Stimulated activated CD4-positive, alpha-beta T cell treated with anti-CD3 and anti-CD28 coated beads, Interleukin-12 subunit alpha, Interleukin-12 subunit beta, amount 100 ng/mL, for 48 hours (primary cell): ENCODE results near the gene SDK1.
"Not testable (repeated sequence)": the region's sequence is repeated elsewhere in the genome, so short reads cannot be mapped to it uniquely, and the experiment has no call there.

Experiments
- DNase-seq, 3 donors: peaks; one replicate each; pipeline ENCODE4 v3.0.0-alpha.2; 2020; ENCODE audit warnings: low read depth in 2 of 3, low spot score in 1 of 3

Gene SDK1

DNA sequence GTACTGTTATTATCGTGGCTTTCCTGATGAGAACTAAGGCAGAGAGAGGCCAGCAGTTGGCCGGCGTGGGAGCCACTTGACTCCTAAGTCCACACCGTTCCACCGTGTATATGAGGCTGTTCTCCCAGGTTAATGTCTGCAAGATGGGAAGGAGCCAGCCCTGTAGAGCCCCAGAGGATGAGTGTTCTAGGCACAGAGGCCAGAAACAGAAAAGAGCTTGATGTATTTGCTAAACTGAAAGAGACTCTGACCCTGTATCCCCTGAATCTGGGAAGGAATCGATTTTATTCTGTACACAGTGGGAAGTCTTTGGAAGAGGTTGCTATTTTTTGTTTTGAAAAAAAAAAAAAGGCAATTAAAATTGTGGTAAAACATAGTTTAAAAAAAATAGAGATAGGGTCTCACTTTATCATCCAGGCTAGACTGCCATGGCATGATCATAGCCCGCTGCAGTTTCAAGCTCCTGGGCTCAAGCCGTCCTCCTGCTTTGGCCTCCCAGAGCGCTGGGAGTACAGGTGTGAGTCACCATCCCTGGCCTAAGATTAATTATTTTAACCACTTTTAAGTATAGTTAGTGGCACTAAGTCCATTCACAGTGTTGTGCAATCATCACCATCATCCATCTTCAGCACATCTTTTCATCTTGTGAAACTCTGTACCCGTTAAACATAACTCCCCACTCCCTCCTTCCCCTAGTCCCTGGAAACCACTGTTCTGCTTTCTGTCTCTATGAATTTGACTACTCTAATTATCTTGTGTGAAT lies 348.8 kb downstream of the SDK1 start:
- no peak for DNase-seq

DNA sequence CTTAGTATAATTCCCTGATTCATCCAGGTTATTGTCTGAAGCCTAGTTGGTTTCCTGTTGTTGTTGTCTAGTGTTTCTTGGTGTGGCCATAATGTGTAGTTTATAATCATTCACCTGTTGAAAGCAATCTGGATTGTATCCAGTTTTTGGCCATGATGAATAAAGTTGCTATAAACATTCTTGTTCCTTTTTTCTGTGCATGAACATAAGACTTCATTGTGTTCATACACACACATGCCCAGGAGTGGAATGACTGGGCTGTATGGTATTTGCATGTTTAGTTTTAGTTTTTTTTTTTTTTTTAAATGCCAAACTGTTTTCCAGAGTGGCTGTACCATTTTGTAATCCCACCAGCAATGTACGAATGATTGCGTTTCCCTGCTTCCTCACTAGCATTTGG lies 349.8 kb downstream of the SDK1 start:
- no peak for DNase-seq

DNA sequence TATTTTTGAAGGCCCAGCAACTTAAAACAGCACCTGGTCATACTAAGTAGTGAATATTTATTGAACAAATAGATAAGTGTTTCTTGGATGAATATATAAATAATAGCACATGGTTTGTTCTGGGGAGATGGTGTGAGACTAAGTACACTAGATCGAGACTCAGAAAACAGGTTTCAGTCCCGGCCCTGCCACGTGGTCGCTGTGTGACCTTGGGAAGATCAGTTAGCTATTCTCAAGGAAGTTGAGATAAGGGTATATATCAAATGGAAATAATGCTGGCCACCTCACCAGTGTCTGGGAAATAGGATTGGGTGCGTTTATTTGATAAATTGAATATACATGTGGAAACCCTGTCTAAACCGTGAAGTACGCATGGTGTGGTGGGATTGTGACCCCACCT lies 354.6 kb downstream of the SDK1 start:
- no peak for DNase-seq

DNA sequence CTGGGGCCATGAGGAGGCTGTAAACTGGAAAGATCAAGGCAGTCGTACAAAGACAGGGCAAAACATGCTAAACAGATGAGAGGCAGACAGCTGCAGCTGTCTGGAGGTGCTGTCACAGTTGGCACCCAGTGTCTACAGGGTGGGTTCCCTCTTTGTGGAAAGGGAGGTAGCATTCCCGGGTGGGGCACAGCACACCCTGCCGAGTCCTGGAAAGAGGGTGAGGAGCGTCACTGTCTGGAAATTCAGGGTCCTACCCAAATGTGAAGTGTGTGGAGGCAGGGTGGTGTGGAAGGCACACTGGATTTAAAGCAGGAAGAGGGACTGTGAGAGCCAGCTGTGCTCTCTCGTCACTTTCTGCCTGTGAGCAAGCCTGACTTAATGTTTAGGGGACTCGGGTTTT lies 356.2 kb downstream of the SDK1 start:
- DNase-seq, result no peak

DNA sequence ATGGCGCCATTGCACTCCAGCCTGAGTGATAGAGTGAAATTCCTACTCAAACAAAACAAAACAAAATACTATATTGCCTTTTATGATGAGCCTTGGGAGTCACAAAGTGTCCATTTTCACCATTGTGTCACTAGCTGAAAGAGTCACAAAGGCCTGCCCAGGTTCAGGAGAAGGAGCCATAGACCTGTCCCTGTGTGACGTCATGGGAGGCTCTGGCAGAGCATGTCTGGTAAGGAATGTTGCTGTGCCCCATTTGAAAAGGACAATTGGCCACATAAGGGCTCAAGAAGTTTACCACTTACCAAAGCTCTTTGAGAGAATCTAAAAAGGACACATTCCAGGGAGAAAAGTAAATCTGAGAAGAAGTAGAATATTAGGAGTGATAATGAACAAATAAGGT lies 367.7 kb downstream of the SDK1 start:
- DNase-seq, result no peak

DNA sequence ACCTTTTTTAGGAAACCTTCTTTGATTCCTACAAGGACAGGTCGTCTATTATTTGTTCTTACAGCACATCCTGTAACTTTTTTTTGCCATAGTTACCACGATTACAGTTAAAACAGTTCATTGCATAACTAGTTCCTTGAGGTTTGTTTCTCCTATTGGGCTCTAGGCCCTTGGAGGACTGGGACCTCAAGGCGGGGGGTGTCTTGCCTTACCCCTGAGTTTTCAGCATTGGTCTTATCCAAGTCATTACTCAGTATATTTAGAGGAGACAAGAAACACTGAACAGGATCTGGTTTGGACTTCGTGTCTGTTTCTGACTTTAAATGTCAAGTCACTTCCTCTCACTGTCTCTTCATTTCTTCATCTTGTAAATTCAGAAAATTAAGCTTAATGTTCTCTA lies 369.8 kb downstream of the SDK1 start:
- DNase-seq, result no peak

DNA sequence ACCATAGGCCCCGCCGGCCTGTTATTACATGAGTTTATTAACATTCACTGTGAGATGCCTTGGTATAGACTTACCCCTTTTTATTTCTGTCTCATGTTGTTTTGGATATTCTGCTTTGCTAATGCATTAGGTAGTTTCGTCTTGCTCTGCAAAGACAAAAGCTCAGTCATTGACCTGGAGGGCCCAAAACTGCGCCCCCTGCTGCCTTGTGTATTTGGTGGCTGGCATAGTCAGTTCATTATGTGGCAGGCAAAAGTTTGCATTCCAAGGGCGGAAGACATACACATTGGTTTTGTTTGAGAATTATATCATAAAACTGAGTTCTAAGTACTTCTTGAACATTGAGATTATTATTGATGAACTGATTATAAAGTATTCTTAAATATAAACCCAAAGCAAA lies 372.5 kb downstream of the SDK1 start:
- peak; percentile 11 to 48 (median 32) for DNase-seq

DNA sequence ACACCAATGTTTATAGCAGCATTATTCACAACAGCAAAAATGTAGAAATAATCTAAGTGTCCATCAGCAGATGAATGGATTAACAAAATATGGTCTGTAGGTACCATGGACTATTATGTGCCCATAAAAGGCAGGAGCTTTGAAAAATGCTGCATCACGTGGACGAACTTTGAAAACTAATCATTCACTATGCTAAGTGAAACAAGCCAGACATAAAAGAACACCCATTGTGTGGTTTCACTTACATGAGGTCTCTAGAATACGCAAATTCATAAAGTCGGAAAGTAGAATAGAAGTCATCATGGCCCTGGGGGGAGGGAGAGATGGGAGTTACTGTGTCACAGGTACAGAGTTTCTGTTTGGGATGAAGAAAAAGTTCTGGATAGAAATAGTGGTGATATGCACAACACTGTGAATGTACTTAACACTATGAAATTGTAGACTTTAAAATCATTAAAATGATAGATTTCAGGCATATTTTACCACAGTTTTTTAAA lies 377.3 kb downstream of the SDK1 start:
- DNase-seq, result no peak

DNA sequence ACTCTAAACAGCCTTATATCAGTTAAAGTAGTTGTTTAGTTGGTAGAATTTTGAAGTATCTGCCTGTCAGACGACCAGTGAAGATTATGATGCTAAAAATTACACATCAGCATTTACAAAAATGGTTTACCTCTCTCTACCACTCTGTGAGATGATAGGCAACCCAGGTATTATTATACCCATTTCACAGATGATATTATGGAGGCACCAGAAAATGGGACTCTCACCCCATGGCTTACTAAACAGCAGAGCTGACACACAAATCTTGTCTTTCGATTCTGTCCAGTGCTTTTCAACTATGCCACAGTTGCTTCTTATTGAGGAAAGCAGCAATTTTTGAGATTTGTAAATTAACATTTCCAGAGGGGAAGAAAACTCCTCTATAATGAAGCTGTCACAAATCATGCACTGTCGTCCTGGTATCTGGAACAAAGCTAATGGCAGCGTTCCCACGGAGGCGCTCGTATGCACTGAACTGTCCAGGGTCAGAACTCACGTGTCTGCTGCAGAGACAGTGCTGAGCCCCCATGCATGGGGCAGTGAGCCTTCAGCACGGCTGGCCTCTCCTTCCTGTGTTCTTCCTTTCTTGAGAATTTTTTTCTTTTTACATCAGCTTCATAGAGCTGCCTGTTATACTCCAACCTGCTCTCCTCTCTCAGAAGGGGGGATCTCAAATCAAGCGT lies 381.1 kb downstream of the SDK1 start:
- no peak for DNase-seq

DNA sequence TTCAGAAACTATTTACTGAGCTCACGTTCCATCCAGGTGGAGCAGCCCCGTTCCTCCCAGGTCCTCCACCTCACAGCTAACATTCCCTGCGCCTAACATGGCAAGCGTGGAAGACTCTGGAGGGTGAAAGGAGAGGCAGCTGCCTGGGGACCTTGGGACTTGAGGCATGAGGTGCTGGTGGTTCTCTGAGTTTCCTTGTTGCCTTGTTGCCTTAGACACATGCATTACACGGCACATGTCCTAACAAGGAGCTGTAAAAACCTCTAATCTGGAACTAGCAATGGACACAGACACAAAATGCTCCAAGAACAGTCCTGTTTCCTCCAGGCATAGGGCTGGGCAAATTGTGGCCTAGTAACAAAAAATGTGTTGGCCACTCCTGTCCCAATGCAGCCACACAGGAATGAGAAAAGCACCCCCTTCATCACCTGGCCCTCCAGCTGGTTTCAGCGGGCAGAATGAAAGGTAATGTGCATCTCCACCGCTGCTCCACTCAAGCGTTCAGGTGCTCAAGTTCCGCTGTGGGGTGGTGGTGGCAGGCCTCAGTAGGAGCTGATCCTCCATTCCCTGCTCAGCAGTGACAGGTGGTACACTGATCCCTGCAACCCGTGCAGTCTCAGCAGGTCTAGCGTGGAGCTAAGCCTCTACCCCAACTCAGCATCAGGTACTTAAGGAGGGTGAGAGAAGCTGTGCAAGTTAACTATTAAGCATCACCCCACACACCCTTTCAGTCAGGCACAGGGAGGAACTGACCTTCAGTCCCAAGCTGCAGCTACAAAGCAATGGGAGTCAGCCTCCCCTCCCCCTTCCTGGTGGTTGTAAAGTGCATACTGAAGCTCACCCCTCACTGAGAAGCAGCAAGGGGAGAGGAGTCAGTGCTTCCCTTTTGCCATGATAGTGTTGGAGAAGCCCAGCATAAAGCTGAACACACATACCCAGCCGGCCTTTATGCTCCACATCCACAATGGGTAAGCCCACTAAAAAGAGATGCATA lies 382.8 kb downstream of the SDK1 start:
- no peak for DNase-seq

DNA sequence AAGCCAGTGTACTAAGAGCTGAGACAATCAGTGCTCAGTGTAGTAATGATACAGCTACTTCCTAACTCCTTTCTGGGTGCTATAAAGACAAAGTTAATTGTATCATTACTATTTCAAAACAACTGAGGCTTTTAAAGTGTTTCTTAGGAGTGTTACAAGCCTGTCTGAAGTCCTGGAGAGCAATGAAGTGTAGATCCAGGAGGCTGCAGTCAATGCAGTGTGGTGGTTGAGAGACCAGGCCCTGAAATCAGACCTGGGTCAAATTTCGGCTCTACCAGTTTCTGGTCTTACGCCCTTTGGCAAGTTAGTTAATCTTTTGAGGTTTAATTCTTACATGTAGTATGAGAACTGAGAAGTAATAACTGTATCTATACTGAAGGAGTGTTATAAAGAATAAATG lies 387.0 kb downstream of the SDK1 start:
- no peak for DNase-seq

DNA sequence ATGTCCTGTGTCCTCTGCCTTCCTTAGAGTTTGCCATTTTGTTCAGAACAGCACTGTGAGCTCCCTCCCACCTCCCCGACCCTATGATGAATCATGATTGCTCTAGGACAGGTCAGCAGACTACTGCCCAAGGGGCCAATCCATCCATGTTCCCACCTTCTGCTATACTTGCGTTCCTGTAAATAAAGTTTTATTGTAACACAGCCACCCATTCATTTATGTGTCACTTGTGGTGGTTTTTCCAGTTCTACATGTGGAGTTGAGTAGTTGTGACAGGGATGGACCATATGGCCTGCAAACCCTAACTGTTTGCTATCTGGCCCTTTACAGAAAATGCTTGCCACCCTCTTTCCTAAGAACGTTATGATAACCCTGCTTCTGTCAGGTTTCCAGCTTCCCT lies 387.8 kb downstream of the SDK1 start:
- no peak for DNase-seq

DNA sequence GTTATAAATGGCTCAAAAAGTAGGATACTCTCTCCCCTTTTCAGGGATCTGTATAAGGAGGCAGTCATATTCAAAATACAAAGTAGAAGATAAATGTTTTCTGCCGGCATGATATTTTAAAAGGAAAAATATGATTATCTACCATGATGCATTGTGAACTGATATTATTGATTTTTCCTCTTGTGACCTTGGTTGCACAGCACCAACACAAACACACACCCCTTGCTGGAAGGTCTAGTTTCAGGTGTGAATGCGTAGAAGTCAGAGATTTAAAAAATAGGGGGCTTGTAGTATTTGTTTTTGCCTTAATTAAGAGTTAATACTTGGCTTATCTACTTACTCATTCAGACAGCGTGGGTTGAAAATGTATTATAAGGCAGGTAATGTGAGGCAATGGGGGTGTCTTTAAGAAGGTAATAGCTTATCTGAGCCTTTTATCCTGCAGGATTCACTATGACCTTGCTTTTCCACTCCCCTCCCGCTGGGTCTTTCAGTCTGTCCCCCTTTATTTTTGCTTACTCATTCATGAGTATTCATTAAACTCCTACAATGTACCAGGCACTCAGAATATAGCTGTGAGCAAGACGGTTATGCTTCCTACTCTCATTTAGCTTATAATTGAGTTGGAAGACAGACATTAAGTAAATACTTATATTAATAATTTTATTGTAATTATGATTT lies 390.6 kb downstream of the SDK1 start:
- no peak for DNase-seq

DNA sequence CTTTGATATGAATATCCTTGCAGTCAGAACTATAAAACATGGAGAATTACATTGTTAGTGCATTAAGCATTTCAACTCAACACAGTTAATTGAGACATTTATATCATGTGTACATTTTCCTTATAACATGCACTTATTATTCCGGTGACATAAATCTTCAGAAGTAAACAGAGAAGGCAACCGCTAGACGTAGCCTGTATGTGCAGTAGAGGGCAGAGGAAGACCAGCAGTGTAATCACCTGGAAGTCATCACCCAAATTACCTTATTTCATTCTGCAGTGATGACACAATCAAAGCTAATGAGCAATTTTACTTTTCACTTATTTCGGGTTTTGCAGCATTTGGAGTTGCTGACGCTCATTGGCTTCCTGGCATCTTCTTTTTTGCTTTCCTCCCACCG lies 394.6 kb downstream of the SDK1 start:
- DNase-seq, result no peak

DNA sequence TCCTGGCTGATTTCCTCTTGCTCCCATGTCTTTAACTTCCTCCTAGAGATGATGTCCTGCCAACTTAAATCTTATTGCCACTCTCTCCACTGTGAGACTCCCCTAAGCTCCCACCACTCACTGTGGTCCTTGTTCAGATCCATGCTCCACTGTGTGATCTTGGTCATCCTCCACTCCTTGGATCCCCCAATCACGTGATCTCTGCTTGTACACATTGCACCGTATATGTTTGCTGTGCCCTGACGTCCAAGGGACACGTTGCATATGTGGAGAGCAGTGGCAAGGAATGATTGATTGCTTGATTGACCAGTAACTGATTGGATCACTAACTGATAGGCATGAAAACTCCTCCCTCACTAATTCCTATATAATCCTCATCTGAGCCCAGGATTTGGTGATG lies 395.1 kb downstream of the SDK1 start:
- DNase-seq, result no peak

DNA sequence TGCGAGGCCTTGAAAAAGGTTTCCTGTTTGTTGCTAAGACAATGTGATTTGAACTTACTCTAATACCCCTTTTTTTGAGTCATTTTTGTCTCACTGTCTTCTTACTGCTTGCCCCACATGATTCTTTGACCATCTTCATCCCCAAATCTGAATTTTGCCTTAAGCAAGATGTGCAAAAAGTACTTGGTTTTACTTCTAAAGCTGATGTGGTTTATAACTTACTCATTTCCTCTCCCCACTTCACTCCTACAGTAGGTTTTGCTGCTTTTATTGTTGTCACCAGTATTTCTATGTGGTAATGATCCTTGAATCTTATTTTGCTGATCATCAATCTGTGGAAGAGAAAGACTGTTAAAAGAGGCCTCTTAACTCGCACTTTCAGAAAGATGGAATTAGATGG lies 396.4 kb downstream of the SDK1 start:
- DNase-seq, result peak in 1 of 3 donors; percentile 1

DNA sequence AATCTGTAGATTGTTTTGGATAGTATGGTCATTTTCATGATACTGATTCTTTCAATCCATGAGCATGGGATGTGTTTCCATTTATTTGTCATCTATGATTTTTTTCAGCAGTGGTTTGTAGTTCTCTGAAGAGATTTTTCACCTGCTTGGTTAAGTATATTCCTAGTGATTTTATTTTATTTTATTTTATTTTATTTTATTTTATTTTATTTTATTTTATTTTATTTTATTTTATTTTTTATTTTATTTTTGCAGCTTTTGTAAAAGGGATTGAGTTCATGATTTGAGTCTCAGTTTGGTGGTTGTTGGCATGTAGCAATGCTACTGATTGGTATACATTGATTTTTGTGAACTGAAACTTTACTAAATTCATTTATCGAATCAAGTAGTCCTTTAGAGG lies 404.2 kb downstream of the SDK1 start:
- no peak for DNase-seq

DNA sequence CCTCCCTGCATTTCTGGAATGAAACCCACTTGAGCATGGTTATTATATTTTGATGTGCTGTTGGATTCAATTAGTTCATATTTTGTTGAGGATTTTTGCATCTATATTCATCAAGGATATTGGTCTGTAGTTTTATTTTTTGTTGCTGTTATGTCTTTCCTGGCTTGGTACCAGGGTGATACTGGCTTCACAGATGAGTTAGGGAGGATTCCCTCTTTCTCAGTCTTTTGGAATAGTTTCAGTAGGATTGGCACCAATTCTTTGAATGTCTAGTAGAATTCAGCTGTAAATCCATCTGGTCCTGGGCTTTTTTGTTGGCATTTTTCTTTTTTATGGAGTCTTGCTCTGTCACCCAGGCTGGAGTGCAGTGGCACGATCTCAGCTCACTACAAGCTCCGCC lies 405.0 kb downstream of the SDK1 start:
- DNase-seq, result not testable (repeated sequence)

DNA sequence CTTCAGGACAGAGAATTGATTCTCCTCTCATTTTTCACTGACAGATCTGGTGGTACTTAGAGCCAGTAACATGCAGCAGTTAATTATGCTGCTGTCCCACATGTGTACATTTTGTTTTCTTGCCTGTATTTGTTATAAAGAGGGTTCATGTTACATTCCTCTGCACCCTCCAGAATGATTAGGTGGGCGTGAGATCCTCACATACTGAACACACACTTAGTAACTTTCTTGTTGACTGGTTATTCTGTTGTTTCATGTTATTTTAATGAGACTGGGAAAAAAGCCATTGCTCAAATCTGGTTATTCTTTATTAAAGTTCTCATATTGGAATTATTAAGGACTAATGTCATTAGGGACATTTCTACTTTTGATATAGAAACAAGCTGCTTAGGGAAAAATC lies 409.1 kb downstream of the SDK1 start:
- no peak for DNase-seq

DNA sequence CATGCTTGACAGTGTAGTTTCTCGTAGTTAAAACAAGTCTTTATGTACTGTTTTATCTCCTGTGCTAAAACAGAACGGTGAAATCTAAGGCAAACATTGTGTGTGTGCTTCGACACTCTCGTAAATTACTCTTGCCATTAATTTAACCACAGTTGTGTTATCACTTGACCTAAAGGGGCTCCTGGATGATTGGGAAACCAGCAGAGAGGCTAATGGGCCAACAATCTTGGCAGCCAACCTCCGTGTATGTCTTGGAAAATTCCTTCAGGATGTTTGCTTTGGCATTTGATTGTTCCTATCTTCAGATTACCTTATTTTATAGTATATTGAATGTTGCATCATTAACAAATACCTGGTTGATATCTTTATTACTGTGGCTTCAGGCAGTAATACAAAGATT lies 409.5 kb downstream of the SDK1 start:
- no peak for DNase-seq

DNA sequence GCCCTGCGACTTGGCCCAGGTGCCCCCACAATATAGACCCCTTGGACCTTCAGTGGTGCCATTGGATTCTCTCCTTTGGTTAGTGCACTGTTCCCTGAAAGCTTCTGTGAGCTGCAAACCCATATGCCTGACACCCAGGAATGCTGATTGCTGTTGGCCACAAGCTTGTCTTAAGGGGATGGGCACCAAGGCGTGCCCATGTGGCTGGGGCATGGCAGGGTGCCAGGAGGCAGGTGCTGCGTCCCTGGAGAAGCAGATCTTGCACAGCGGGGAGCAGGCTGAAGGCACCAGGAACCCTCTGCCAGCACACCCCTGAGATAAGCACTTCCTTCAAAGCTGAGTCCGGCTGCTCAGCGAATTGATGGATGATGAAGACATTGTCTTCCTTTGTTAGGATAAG lies 411.8 kb downstream of the SDK1 start:
- no peak for DNase-seq
